Mesodermal cell (in vitro differentiated cells): ENCODE data around the gene SNX33. TPM values are rescaled to one million over a fixed set of nuclear protein-coding genes. Genes with fewer than 3 reads are reported as not detected.

Experiments
- H3K27ac ChIP-seq: 2 replicates; pipeline ENCODE4 v1.7.0; 2013; ENCODE audit warnings: mild to moderate bottlenecking, low read depth, low read length, moderate library complexity; ENCODE audit not compliant: severe bottlenecking
- H3K36me3 ChIP-seq: 2 replicates; pipeline ENCODE4 v1.7.1; 2013; ENCODE audit warnings: mild to moderate bottlenecking, low read length, moderate library complexity; ENCODE audit not compliant: control insufficient read depth, insufficient read depth
- H3K4me1 ChIP-seq: one replicate; pipeline ENCODE4 v1.7.1; 2013; ENCODE audit warnings: mild to moderate bottlenecking, low read length; ENCODE audit not compliant: insufficient read depth, control insufficient read depth, poor library complexity, severe bottlenecking
- H3K4me3 ChIP-seq: 2 replicates; pipeline ENCODE4 v1.7.0; 2013; ENCODE audit warnings: low read length, control low read depth, mild to moderate bottlenecking; ENCODE audit not compliant: insufficient read depth, poor library complexity, severe bottlenecking; ENCODE audit errors: extremely low read depth
- H3K9me3 ChIP-seq: 2 replicates; pipeline ENCODE4 v1.7.1; 2013; ENCODE audit warnings: mild to moderate bottlenecking, low read length, moderate library complexity; ENCODE audit not compliant: control insufficient read depth
- WGBS, 2 experiments: methylation state at CpG; one replicate each; pipeline ENCODE4 v1.1.5; 2013; ENCODE audit warnings: missing lambda C conversion rate in 2 of 2; ENCODE audit not compliant: insufficient coverage in 2 of 2; 5-methylcytosine and 5-hydroxymethylcytosine counted together
- polyA plus RNA-seq, 2 experiments: library from polyadenylated mRNA; stranded (reverse); fragments of 50-300 nt; gene quantifications; one replicate each; pipeline ENCODE4 v1.2.3, GENCODE V29; 2013

The SNX33 gene
- polyA plus RNA-seq (2013, experiment 1 of 2) = 18.2 TPM
- polyA plus RNA-seq (2013, experiment 2 of 2) = 15.0 TPM

GRCh38 chr15:75647370-75648155, at the start of gene SNX33:
Gene SNX33 (plus strand): TSS chr15:75647912. CDS start chr15:75649103, 1,191 bp downstream.
- Histone ChIP-seq H3K9me3 (no peaks in the 10 kb centered on the region), H3K27ac (peak within 1 kb of the TSS; percentile 88), H3K36me3 (peaks cover 25% of the 10 kb centered on the region), H3K4me1 (peaks cover 34% of the 10 kb centered on the region), H3K4me3 (peak within 1 kb of the TSS; percentile 68)
- WGBS, 2 experiments = 0 to 1% methylated on average over 39 to 43 of the region's 76 CpGs

- Histone ChIP-seq H3K27ac (no peak overlapping the region), H3K4me3 (no peak overlapping the region), H3K4me1 (no peaks in the 10 kb centered on the region), H3K9me3 (no peaks in the 10 kb centered on the region), H3K36me3 (peaks cover 47% of the 10 kb centered on the region)
- 100% methylated on average over 1 to 3 of the region's 4 CpGs for WGBS, 2 experiments
These were observed 49.4 kb upstream of the SNX33 start for GRCh38 chr15:75598361-75598760.

- Histone ChIP-seq H3K9me3 (no peaks in the 10 kb centered on the region), H3K4me1 (no peaks in the 10 kb centered on the region), H3K4me3 (no peak overlapping the region), H3K36me3 (peaks cover 52% of the 10 kb centered on the region), H3K27ac (peak overlapping the region; percentile 10)
- 88 to 91% methylated on average over 1 of the region's 2 CpGs for WGBS, 2 experiments
These were observed 48.3 kb upstream of the SNX33 start for GRCh38 chr15:75599401-75599800.

- Histone ChIP-seq H3K4me3 (no peak overlapping the region), H3K27ac (no peak overlapping the region), H3K36me3 (peaks cover 57% of the 10 kb centered on the region), H3K4me1 (no peaks in the 10 kb centered on the region), H3K9me3 (no peaks in the 10 kb centered on the region)
- WGBS, 2 experiments = 95 to 100% methylated on average over 6 of the region's 8 CpGs
These were observed 41.7 kb upstream of the SNX33 start for GRCh38 chr15:75606026-75606425.

GRCh38 chr15:75606711-75607699, 40.7 kb upstream of the SNX33 start:
- no peaks in the 10 kb centered on the region for H3K4me1 ChIP-seq
- peaks cover 61% of the 10 kb centered on the region for H3K36me3 ChIP-seq
- no peak overlapping the region for H3K4me3 ChIP-seq
- WGBS, 2 experiments = 82 to 100% methylated on average over 3 to 5 of the region's 6 CpGs
- no peak overlapping the region for H3K27ac ChIP-seq
- H3K9me3 ChIP-seq = no peaks in the 10 kb centered on the region

- Histone ChIP-seq H3K4me3 (no peak overlapping the region), H3K9me3 (no peaks in the 10 kb centered on the region), H3K27ac (no peak overlapping the region), H3K4me1 (peaks cover 5% of the 10 kb centered on the region), H3K36me3 (peaks cover 68% of the 10 kb centered on the region)
These were observed 30.9 kb upstream of the SNX33 start for GRCh38 chr15:75616766-75617165.

GRCh38 chr15:75620058-75620820, 27.5 kb upstream of the SNX33 start:
- Histone ChIP-seq H3K9me3 (no peaks in the 10 kb centered on the region), H3K27ac (peak overlapping the region; percentile 43), H3K4me1 (peaks cover 5% of the 10 kb centered on the region), H3K4me3 (no peak overlapping the region), H3K36me3 (peaks cover 49% of the 10 kb centered on the region)
- 100% methylated on average over 2 of the region's 4 CpGs; no CpG with 5 or more reads in 1 of the 2 experiments for WGBS, 2 experiments

GRCh38 chr15:75620841-75621391, 26.8 kb upstream of the SNX33 start:
- WGBS, 2 experiments = 90 to 91% methylated on average over 5 to 6 of the region's 7 CpGs
- peak overlapping the region; percentile 43 for H3K27ac ChIP-seq
- peaks cover 45% of the 10 kb centered on the region for H3K36me3 ChIP-seq
- H3K4me3 ChIP-seq = no peak overlapping the region
- peaks cover 5% of the 10 kb centered on the region for H3K4me1 ChIP-seq
- no peaks in the 10 kb centered on the region for H3K9me3 ChIP-seq

- Histone ChIP-seq H3K4me3 (no peak overlapping the region), H3K4me1 (peaks cover 5% of the 10 kb centered on the region), H3K9me3 (no peaks in the 10 kb centered on the region), H3K27ac (no peak overlapping the region), H3K36me3 (peaks cover 29% of the 10 kb centered on the region)
- 75 to 100% methylated on average over 2 of the region's 2 CpGs for WGBS, 2 experiments
These were observed 25.2 kb upstream of the SNX33 start for GRCh38 chr15:75622505-75622904.
